K562 (cell line): ENCODE results near the gene PRKACA. TPM values are rescaled to one million over a fixed set of nuclear protein-coding genes. Genes with fewer than 3 reads are reported as not detected.
A peak's percentile ranks its signal among the peaks of the same experiment; 100 is the strongest.

Experiments used
- CAMTA2 ChIP-seq: fragments of 250-450 bp; sonication (Bioruptor Pico); conservative IDR thresholded peaks from 2 replicates; pipeline ENCODE4 v1.5.1; 2022
- CBX2 ChIP-seq: fragments of 200-600 bp; sonication (generic); IDR thresholded peaks from one replicate; pipeline ENCODE4 v1.6.1; 2012; ENCODE audit warnings: mild to moderate bottlenecking, low read length, inconsistent platforms; ENCODE audit not compliant: insufficient read depth, poor library complexity, severe bottlenecking
- CHD1 ChIP-seq: fragments of 200-600 bp; sonication (generic); IDR thresholded peaks from one replicate; pipeline ENCODE4 v1.6.1; 2012; ENCODE audit warnings: mild to moderate bottlenecking, moderate library complexity, low read length, inconsistent platforms
- CREBBP ChIP-seq: IDR thresholded peaks from one replicate; pipeline ENCODE4 v1.6.1; 2012; ENCODE audit warnings: low read depth, mild to moderate bottlenecking, control low read depth, inconsistent platforms, low read length
- HDAC2 ChIP-seq: fragments of 450-650 bp; IDR thresholded peaks from 2 replicates; pipeline ENCODE4 v1.6.1; 2016; ENCODE audit warnings: mild to moderate bottlenecking
- HEY1 ChIP-seq: fragments of 250-450 bp; sonication (Bioruptor Pico); IDR thresholded peaks from 2 replicates; pipeline ENCODE4 v1.5.0; 2020; ENCODE audit warnings: mild to moderate bottlenecking, moderate library complexity, borderline replicate concordance
- KDM2B ChIP-seq: fragments of 250-450 bp; sonication (Bioruptor Pico); IDR thresholded peaks from 2 replicates; pipeline ENCODE4 v1.8.0; 2021; ENCODE audit warnings: mild to moderate bottlenecking, moderate library complexity
- KDM5B ChIP-seq: fragments of 200-600 bp; sonication (generic); IDR thresholded peaks from 2 replicates; pipeline ENCODE4 v1.6.1; 2012; ENCODE audit warnings: low read depth, mild to moderate bottlenecking, moderate library complexity, low read length, control low read depth, inconsistent platforms; ENCODE audit not compliant: insufficient replicate concordance
- MBD2 ChIP-seq: sonication (generic); IDR thresholded peaks from 2 replicates; pipeline ENCODE4 v1.6.1; 2016; ENCODE audit warnings: low read depth, borderline replicate concordance
- MYBL2 ChIP-seq, 2 experiments: fragments of 450-650 bp in 1 of 2; sonication (generic) in 1 of 2; formaldehyde crosslinking in 1 of 2; IDR thresholded peaks; 2 replicates each; pipeline versions ENCODE4 v1.6.1 to v1.8.1; 2017 to 2022; ENCODE audit warnings: borderline replicate concordance in 1 of 2, inconsistent platforms in 1 of 2, low read depth in 1 of 2, mild to moderate bottlenecking in 1 of 2, missing genetic modification reagents in 1 of 2, moderate library complexity in 1 of 2
- NCOA4 ChIP-seq: fragments of 450-650 bp; IDR thresholded peaks from 2 replicates; pipeline ENCODE4 v1.6.1; 2018; ENCODE audit warnings: mild to moderate bottlenecking; ENCODE audit not compliant: partially characterized antibody
- RBM25 ChIP-seq: fragments of 200-400 bp; formaldehyde crosslinking; IDR thresholded peaks from 2 replicates; pipeline ENCODE4 v1.6.1; 2018; ENCODE audit warnings: low read length, low read depth, moderate library complexity; ENCODE audit not compliant: severe bottlenecking
- RCOR1 ChIP-seq, 2 experiments: IDR thresholded peaks; 2 replicates each; pipeline ENCODE4 v1.6.1; 2012; ENCODE audit warnings: low read depth in 2 of 2, low read length in 2 of 2, borderline replicate concordance in 1 of 2, improper control_type of control experiment in 1 of 2
- SFPQ ChIP-seq: fragments of 200-400 bp; formaldehyde crosslinking; IDR thresholded peaks from 2 replicates; pipeline ENCODE4 v1.6.1; 2017; ENCODE audit warnings: mild to moderate bottlenecking, low read depth, low read length, moderate library complexity
- THRAP3 ChIP-seq: fragments of 450-650 bp; IDR thresholded peaks from 2 replicates; pipeline ENCODE4 v1.6.1; 2016; ENCODE audit warnings: mild to moderate bottlenecking, inconsistent platforms, borderline replicate concordance
- ZHX1 ChIP-seq: fragments of 150-350 bp; conservative IDR thresholded peaks from 2 replicates; pipeline ENCODE4 v1.6.1; 2014; ENCODE audit warnings: low read length
- ZNF184 ChIP-seq: sonication (generic); formaldehyde crosslinking; IDR thresholded peaks from 2 replicates; pipeline ENCODE4 v1.5.0; 2020; ENCODE audit warnings: missing genetic modification reagents
- polyA plus RNA-seq, 8 experiments: library from polyadenylated mRNA; depleted of rRNA in 4 of 8; stranded (reverse) in 5 of 8; unstranded in 3 of 8; fragments of >200 nt; fragmentation: Nextera tagmentation in 2 of 8; fragmentation: Illumina TruSeq in 1 of 8; extraction: Ambion mirVana in 2 of 8; extraction: Trizol in 1 of 8; gene quantifications; 2 replicates each; pipeline versions ENCODE4 v1.2.1 to v1.2.3, GENCODE V29; 2011 to 2014; ENCODE audit warnings: inconsistent platforms in 1 of 8, missing spikeins in 1 of 8
- total RNA-seq, 7 experiments: library from RNA; depleted of rRNA in 6 of 7; stranded (reverse); fragments of >200 nt in 6 of 7; fragmentation: Illumina TruSeq in 2 of 7; extraction: Trizol in 2 of 7; gene quantifications; 2 replicates each; pipeline versions ENCODE4 v1.2.1 to v1.2.3, GENCODE V29; 2011 to 2021; ENCODE audit warnings: low replicate concordance in 1 of 7
- TF ChIP-seq, protein P1 (sequence below): sonication (generic); formaldehyde crosslinking; IDR thresholded peaks from 2 replicates; pipeline ENCODE4 v1.8.0; 2022; ENCODE audit warnings: missing genetic modification reagents, mild to moderate bottlenecking, borderline replicate concordance

The PRKACA gene
- total and polyA plus RNA-seq, 9 of the 15 experiments (the other 6 are each of a cell fraction or from before 2014, with no cell fraction given) = 1.2 to 63.1 (median 13.0) TPM

GRCh38 chr19:14073261-14073924, 44.2 kb downstream of the PRKACA start (continued):
- TF ChIP-seq SFPQ (no peak), CBX2 (no peak), MYBL2 (IDR thresholded peaks at IDR 0.05; ENCODE audit: low read depth) (no peak), MYBL2 (CRISPR knock-in tag; IDR thresholded peaks at IDR 0.05; ENCODE audit: borderline replicate concordance) (no peak), RBM25 (peak; percentile 37), CREBBP (no peak), HDAC2 (no peak), KDM2B (CRISPR knock-in tag) (peak; percentile 96; the same call in 1 of the 2 replicates), CAMTA2 (CRISPR knock-in tag) (no peak), THRAP3 (no peak), NCOA4 (no peak), KDM5B (peak; percentile 14), ZHX1 (no peak), MBD2 (no peak), CHD1 (no peak), RCOR1 (IDR thresholded peaks at IDR 0.05; ENCODE audit: borderline replicate concordance in 1 of 2, low read depth in 2 of 2, low read length in 2 of 2) (peak in 1 of 2 experiments; percentile 2; a peak in 1 of 4 replicates), HEY1 (CRISPR knock-in tag) (no peak), ZNF184 (CRISPR knock-in tag) (no peak)
- TF ChIP-seq, protein P1, sequence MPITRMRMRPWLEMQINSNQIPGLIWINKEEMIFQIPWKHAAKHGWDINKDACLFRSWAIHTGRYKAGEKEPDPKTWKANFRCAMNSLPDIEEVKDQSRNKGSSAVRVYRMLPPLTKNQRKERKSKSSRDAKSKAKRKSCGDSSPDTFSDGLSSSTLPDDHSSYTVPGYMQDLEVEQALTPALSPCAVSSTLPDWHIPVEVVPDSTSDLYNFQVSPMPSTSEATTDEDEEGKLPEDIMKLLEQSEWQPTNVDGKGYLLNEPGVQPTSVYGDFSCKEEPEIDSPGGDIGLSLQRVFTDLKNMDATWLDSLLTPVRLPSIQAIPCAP (CRISPR knock-in tag) = no peak
